ENCODE results near the gene EPC2.

- TF ChIP-seq CTCF (IDR thresholded peaks at IDR 0.05) (no peak), POLR2A (IDR thresholded peaks at IDR 0.05) (no peak)
These were observed 182.2 kb downstream of the EPC2 start for GRCh38 chr2:148826791-148827190.
